HepG2 (cell line): Measurements from ENCODE around the gene RNU11. TPM values are rescaled to one million over a fixed set of nuclear protein-coding genes. Genes with fewer than 3 reads are reported as not detected.

Source experiments
- HHEX ChIP-seq: IDR thresholded peaks from 2 replicates; pipeline ENCODE4 v1.6.1; 2016; ENCODE audit warnings: control low read depth
- HIC2 ChIP-seq: sonication (generic); formaldehyde crosslinking; IDR thresholded peaks from 2 replicates; pipeline ENCODE4 v1.9.0; 2022; ENCODE audit warnings: low read depth, missing genetic modification reagents
- LCORL ChIP-seq, 2 experiments: fragments of 450-650 bp in 1 of 2; sonication (generic) in 1 of 2; formaldehyde crosslinking in 1 of 2; IDR thresholded peaks; 2 replicates each; pipeline versions ENCODE4 v1.5.0 to v1.6.1; 2017 to 2020; ENCODE audit warnings: antibody characterized with exemption in 1 of 2, missing genetic modification reagents in 1 of 2
- PAXIP1 ChIP-seq: sonication (generic); formaldehyde crosslinking; conservative IDR thresholded peaks from 2 replicates; pipeline ENCODE4 v1.4.0; 2020; ENCODE audit warnings: mild to moderate bottlenecking, missing genetic modification reagents, moderate library complexity
- PBX3 ChIP-seq: sonication (generic); formaldehyde crosslinking; IDR thresholded peaks from 2 replicates; pipeline ENCODE4 v1.8.1; 2023; ENCODE audit warnings: missing genetic modification reagents, inconsistent platforms, borderline replicate concordance
- PREB ChIP-seq: sonication (generic); formaldehyde crosslinking; IDR thresholded peaks from 2 replicates; pipeline ENCODE4 v1.4.0; 2020; ENCODE audit warnings: missing genetic modification reagents
- PRPF4 ChIP-seq: fragments of 200-400 bp; formaldehyde crosslinking; IDR thresholded peaks from 2 replicates; pipeline ENCODE4 v1.6.1; 2016; ENCODE audit warnings: low read length, low read depth; ENCODE audit not compliant: poor library complexity, severe bottlenecking
- RARG ChIP-seq: sonication (generic); formaldehyde crosslinking; IDR thresholded peaks from 2 replicates; pipeline ENCODE4 v1.4.0; 2020; ENCODE audit warnings: low read depth, mild to moderate bottlenecking, missing genetic modification reagents
- THAP9 ChIP-seq: sonication (generic); formaldehyde crosslinking; IDR thresholded peaks from 2 replicates; pipeline ENCODE4; 2020; ENCODE audit warnings: missing genetic modification reagents, mild to moderate bottlenecking, borderline replicate concordance
- ZNF724P ChIP-seq: sonication (generic); formaldehyde crosslinking; IDR thresholded peaks from 2 replicates; pipeline ENCODE4 v1.8.0; 2022; ENCODE audit warnings: missing genetic modification reagents, borderline replicate concordance
- ZNF770 ChIP-seq: sonication (generic); formaldehyde crosslinking; IDR thresholded peaks from 2 replicates; pipeline ENCODE4 v1.5.0; 2020; ENCODE audit warnings: mild to moderate bottlenecking, missing genetic modification reagents
- ZNF790 ChIP-seq: sonication (generic); formaldehyde crosslinking; IDR thresholded peaks from 2 replicates; pipeline ENCODE4 v1.8.0; 2022; ENCODE audit warnings: missing genetic modification reagents, mild to moderate bottlenecking, borderline replicate concordance
- polyA plus RNA-seq, 8 experiments: library from polyadenylated mRNA; depleted of rRNA in 3 of 8; stranded (reverse) in 7 of 8; unstranded in 1 of 8; fragments of >200 nt; fragmentation: Illumina TruSeq in 4 of 8; extraction: Trizol in 4 of 8; gene quantifications; 2 replicates each; pipeline versions ENCODE4 v1.2.1 to v1.2.3, GENCODE V29; 2011 to 2016; ENCODE audit warnings: low read depth in 4 of 8, missing spikeins in 1 of 8, mixed read lengths in 1 of 8; ENCODE audit not compliant: insufficient read depth in 1 of 8
- total RNA-seq, 5 experiments: library from RNA; depleted of rRNA; stranded (reverse); fragments of >200 nt; fragmentation: Illumina TruSeq; extraction: Trizol; gene quantifications; 2 replicates each; pipeline ENCODE4 v1.2.3, GENCODE V29; 2016; ENCODE audit warnings: low read depth in 1 of 5

Gene RNU11
- total and polyA plus RNA-seq, 2 of the 13 experiments (the other 11 are each of a cell fraction or from before 2014, with no cell fraction given) = not detected

GRCh38 chr1:28648474-28649198 is at the start of gene RNU11 (continued):
- TF ChIP-seq PREB (CRISPR knock-in tag) (0 out of 2 replicates have a peak, but pooled peaks have one; percentile 28), LCORL (IDR thresholded peaks at IDR 0.05) (peak; percentile 88), LCORL (CRISPR knock-in tag; IDR thresholded peaks at IDR 0.05) (no peak), RARG (CRISPR knock-in tag) (peak; percentile 96; the same call in 1 of the 2 replicates), ZNF724P (CRISPR knock-in tag) (peak; percentile 89), ZNF770 (peak; percentile 58; the same call in 1 of the 2 replicates), ZNF790 (CRISPR knock-in tag) (peak; percentile 41; the same call in 1 of the 2 replicates), PRPF4 (no peak), PBX3 (CRISPR knock-in tag) (peak; percentile 76), HHEX (CRISPR knock-in tag) (peak; percentile 56; the same call in 1 of the 2 replicates), THAP9 (CRISPR knock-in tag) (peak; percentile 15), HIC2 (0 out of 2 replicates have a peak, but pooled peaks have one; percentile 29), PAXIP1 (peak; percentile 78)
